ENCODE measurements around the gene OR9G4.

DNA sequence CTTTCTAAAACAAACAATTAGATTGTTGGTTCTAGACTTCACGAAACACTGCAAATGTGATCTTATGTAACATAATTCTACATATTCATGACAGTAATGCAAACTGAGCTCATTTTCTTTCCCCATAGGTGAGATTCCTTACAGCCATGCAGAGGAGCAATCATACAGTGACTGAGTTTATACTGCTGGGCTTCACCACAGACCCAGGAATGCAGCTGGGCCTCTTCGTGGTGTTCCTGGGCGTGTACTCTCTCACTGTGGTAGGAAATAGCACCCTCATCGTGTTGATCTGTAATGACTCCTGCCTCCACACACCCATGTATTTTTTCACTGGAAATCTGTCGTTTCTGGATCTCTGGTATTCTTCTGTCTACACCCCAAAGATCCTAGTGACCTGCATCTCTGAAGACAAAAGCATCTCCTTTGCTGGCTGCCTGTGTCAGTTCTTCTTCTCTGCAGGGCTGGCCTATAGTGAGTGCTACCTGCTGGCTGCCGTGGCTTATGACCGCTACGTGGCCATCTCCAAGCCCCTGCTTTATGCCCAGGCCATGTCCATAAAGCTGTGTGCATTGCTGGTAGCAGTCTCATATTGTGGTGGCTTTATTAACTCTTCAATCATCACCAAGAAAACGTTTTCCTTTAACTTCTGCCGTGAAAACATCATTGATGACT lies 48.1 kb downstream of the OR9G4 start:
- TF ChIP-seq ELF4 (IDR thresholded peaks at IDR 0.05) (no peak), SP1 (IDR thresholded peaks at IDR 0.05) (no peak), SUZ12 (IDR thresholded peaks at IDR 0.05) (no peak), HDGF (IDR thresholded peaks at IDR 0.05; ENCODE audit: borderline replicate concordance) (no peak), FOXM1 (IDR thresholded peaks at IDR 0.05; ENCODE audit: borderline replicate concordance) (no peak), BHLHE40 (IDR thresholded peaks at IDR 0.05; ENCODE audit: borderline replicate concordance) (no peak), TARDBP (IDR thresholded peaks at IDR 0.05) (no peak), ARNT (IDR thresholded peaks at IDR 0.05) (no peak)
- TF ChIP-seq, protein P1, sequence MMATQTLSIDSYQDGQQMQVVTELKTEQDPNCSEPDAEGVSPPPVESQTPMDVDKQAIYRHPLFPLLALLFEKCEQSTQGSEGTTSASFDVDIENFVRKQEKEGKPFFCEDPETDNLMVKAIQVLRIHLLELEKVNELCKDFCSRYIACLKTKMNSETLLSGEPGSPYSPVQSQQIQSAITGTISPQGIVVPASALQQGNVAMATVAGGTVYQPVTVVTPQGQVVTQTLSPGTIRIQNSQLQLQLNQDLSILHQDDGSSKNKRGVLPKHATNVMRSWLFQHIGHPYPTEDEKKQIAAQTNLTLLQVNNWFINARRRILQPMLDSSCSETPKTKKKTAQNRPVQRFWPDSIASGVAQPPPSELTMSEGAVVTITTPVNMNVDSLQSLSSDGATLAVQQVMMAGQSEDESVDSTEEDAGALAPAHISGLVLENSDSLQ (IDR thresholded peaks at IDR 0.05), result no peak

All from HEK293T (cell line).